ENCODE data around the gene MICAL2. TPM values are rescaled to one million over a fixed set of nuclear protein-coding genes. Genes with fewer than 3 reads are reported as not detected.

MICAL2 gene
- total RNA-seq, 1 experiment from 2014 or later = 37.4 TPM

- DNase-seq (ENCODE audit: low read depth, low spot score) (no peak), ATAC-seq (no peak)
- no peaks in the 10 kb centered on the region for H3K9me2 ChIP-seq (ENCODE audit: insufficient read depth)
- H3K79me2 ChIP-seq (ENCODE audit: insufficient read depth, low read length) = peaks cover 8% of the 10 kb centered on the region; the same call in 1 of the 2 replicates
- H2AFZ ChIP-seq (ENCODE audit: low read depth, low read length, poor library complexity, severe bottlenecking) = no peak overlapping the region
- H3K27me3 ChIP-seq (ENCODE audit: insufficient read depth, low read length) = no peaks in the 10 kb centered on the region
- no TSS peak for BruUV-seq (replicated peaks)
- TF ChIP-seq FOSL1 (IDR thresholded peaks at IDR 0.05; ENCODE audit: low read depth) (peak; percentile 61; the same call in 1 of the 2 replicates), JUND (IDR thresholded peaks at IDR 0.05) (peak; percentile 53)
- TF ChIP-seq, protein P1, sequence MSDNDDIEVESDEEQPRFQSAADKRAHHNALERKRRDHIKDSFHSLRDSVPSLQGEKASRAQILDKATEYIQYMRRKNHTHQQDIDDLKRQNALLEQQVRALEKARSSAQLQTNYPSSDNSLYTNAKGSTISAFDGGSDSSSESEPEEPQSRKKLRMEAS (IDR thresholded peaks at IDR 0.05) = no peak
- H3K36me3 ChIP-seq (ENCODE audit: control insufficient read depth in 1 of 2, insufficient read depth in 2 of 2, low read length in 2 of 2) = no peaks in the 10 kb centered on the region
- ChIA-PET POLR2A (no interaction called here), RAD21 (ENCODE audit: low non-redundant PET in 1 of 2, low total read pairs in 2 of 2, uncharacterized antibody in 2 of 2, unreplicated experiment in 2 of 2) (no interaction called here), CTCF (no interaction called here)
- no peak overlapping the region for H3K4me3 ChIP-seq (replicated peaks in 1 of 2; ENCODE audit: low read depth in 1 of 2, low read length in 2 of 2)
- peaks cover 52 to 99% of the 10 kb centered on the region in 2 experiments for H3K4me1 ChIP-seq (ENCODE audit: control insufficient read depth in 1 of 2, insufficient read depth in 2 of 2, low read length in 2 of 2)
- H3K27ac ChIP-seq (ENCODE audit: low read depth, low read length) = peak overlapping the region; percentile 69; the same call in 1 of the 2 replicates
- H3K9me3 ChIP-seq (ENCODE audit: control insufficient read depth in 1 of 2, insufficient read depth in 1 of 2, low read depth in 1 of 2, low read length in 2 of 2) = no peaks in the 10 kb centered on the region
- peak overlapping the region; percentile 74 for H3K4me2 ChIP-seq (ENCODE audit: low read length)
- intact Hi-C loops (cut with micrococcal nuclease) = no loop called here
- H3K9ac ChIP-seq (ENCODE audit: low read length) = peak overlapping the region; percentile 32; the same call in 1 of the 2 replicates
- no peaks in the 10 kb centered on the region for H4K20me1 ChIP-seq (ENCODE audit: insufficient read depth)
Observed at GRCh38 chr11:12174477-12175143, 64.2 kb downstream of the MICAL2 start.

GRCh38 chr11:12175694-12176241 lies 65.4 kb downstream of the MICAL2 start:
- Histone ChIP-seq H2AFZ (ENCODE audit: low read depth, low read length, poor library complexity, severe bottlenecking) (no peak overlapping the region), H3K4me1 (ENCODE audit: control insufficient read depth in 1 of 2, insufficient read depth in 2 of 2, low read length in 2 of 2) (peaks cover 60 to 99% of the 10 kb centered on the region in 2 experiments), H3K79me2 (ENCODE audit: insufficient read depth, low read length) (peaks cover 10% of the 10 kb centered on the region; the same call in 1 of the 2 replicates), H3K4me3 (replicated peaks in 1 of 2; ENCODE audit: low read depth in 1 of 2, low read length in 2 of 2) (peak overlapping the region in 1 of 2 experiments; percentile 29; a peak in 2 of 4 replicates), H3K36me3 (ENCODE audit: control insufficient read depth in 1 of 2, insufficient read depth in 2 of 2, low read length in 2 of 2) (no peaks in the 10 kb centered on the region), H3K27me3 (ENCODE audit: insufficient read depth, low read length) (no peaks in the 10 kb centered on the region), H3K9ac (ENCODE audit: low read length) (peak overlapping the region; percentile 61), H3K9me3 (ENCODE audit: control insufficient read depth in 1 of 2, insufficient read depth in 1 of 2, low read depth in 1 of 2, low read length in 2 of 2) (no peaks in the 10 kb centered on the region), H3K27ac (ENCODE audit: low read depth, low read length) (peak overlapping the region; percentile 69), H3K4me2 (ENCODE audit: low read length) (peak overlapping the region; percentile 74), H3K9me2 (ENCODE audit: insufficient read depth) (no peaks in the 10 kb centered on the region), H4K20me1 (ENCODE audit: insufficient read depth) (no peaks in the 10 kb centered on the region)
- ChIA-PET POLR2A (interaction anchor here (0.9 to 1.7 kb wide), 3 partner anchors 8 to 12 kb away, joined by 3 to 8 read pairs (median 4); no protein-coding TSS in a partner anchor), CTCF (no interaction called here), RAD21 (ENCODE audit: low non-redundant PET in 1 of 2, low total read pairs in 2 of 2, uncharacterized antibody in 2 of 2, unreplicated experiment in 2 of 2) (no interaction called here)
- intact Hi-C loops (cut with micrococcal nuclease) = no loop called here
- no TSS peak for BruUV-seq (replicated peaks)
- DNase-seq (ENCODE audit: low read depth, low spot score) (peak; percentile 81), ATAC-seq (peak; percentile 77)
- TF ChIP-seq EZH2 (IDR thresholded peaks at IDR 0.05) = no peak
- TF ChIP-seq ZFX (IDR thresholded peaks at IDR 0.05) = no peak
- peak; percentile 70 for TF ChIP-seq YY1 (IDR thresholded peaks at IDR 0.05; ENCODE audit: extremely low read depth, insufficient replicate concordance, low read depth, low read length)
- peak; percentile 31; the same call in 1 of the 2 replicates for TF ChIP-seq SIN3A (IDR thresholded peaks at IDR 0.05; ENCODE audit: low read depth)
- TF ChIP-seq EZH2phosphoT487 (IDR thresholded peaks at IDR 0.05; ENCODE audit: borderline replicate concordance) = no peak
- no peak for TF ChIP-seq EGR1 (IDR thresholded peaks at IDR 0.05; ENCODE audit: low read depth)
- TF ChIP-seq RAD21 (IDR thresholded peaks at IDR 0.05; ENCODE audit: low read depth) = peak; percentile 33; the same call in 1 of the 2 replicates
- peak; percentile 72 for TF ChIP-seq POLR2AphosphoS5 (IDR thresholded peaks at IDR 0.05; ENCODE audit: low read depth, low read length)
- TF ChIP-seq TCF7L2 (IDR thresholded peaks at IDR 0.05; ENCODE audit: borderline replicate concordance, extremely low read depth, insufficient read depth, insufficient read length) = no peak
- no peak for TF ChIP-seq ZBTB33 (IDR thresholded peaks at IDR 0.05; ENCODE audit: extremely low read depth, insufficient replicate concordance, low read length)
- TF ChIP-seq, protein P1 (IDR thresholded peaks at IDR 0.05) = peak; percentile 54
- peak; percentile 90 for TF ChIP-seq FOSL1 (IDR thresholded peaks at IDR 0.05; ENCODE audit: low read depth)
- peak; percentile 62; the same call in 1 of the 2 replicates for TF ChIP-seq SRF (IDR thresholded peaks at IDR 0.05; ENCODE audit: low read depth)
- TF ChIP-seq ELF1 (IDR thresholded peaks at IDR 0.05; ENCODE audit: borderline replicate concordance, low read depth) = no peak

All from HCT116 (cell line).